ENCODE results near the gene NAT8L. TPM values are rescaled to one million over a fixed set of nuclear protein-coding genes. Genes with fewer than 3 reads are reported as not detected.

NAT8L gene
- polyA plus RNA-seq, 3 donors: 7.9 to 8.7 (median 7.9) TPM

GRCh38 chr4:2084316-2084715 lies 25.2 kb downstream of the NAT8L start:
- DNase-seq: no peak

GRCh38 chr4:2085496-2085901 lies 26.4 kb downstream of the NAT8L start:
- no peak for DNase-seq

- no peak for DNase-seq
These were observed 28.0 kb downstream of the NAT8L start for GRCh38 chr4:2087170-2087569.

GRCh38 chr4:2089222-2089621 lies 30.1 kb downstream of the NAT8L start:
- DNase-seq: no peak

GRCh38 chr4:2090642-2091041 lies 31.5 kb downstream of the NAT8L start:
- DNase-seq: no peak

- no peak for DNase-seq
These were observed 33.0 kb downstream of the NAT8L start for GRCh38 chr4:2091990-2092668.

- DNase-seq: no peak
These were observed 33.5 kb downstream of the NAT8L start for GRCh38 chr4:2092669-2093053.

DNA sequence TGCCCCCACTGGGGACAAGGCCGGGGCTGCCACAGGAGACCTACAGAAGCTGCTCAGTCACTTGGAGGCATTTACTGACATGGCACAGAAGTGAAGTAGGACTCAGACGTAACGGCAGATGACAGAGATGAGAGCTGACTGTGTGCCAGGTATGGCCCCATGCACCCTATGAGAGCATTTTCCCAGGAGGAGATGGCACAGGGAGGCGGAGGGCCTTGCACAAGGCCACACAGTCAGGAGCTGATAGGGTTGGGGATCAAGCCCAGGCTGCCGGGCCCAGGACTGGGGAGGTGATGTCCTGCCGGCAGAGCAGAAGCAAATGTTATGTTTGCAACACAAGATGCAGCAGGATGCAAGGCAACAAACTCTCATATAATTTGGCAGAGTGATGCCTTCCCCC lies 34.1 kb downstream of the NAT8L start:
- DNase-seq: no peak

- DNase-seq: no peak
These were observed 35.4 kb downstream of the NAT8L start for GRCh38 chr4:2094545-2094944.

- DNase-seq: no peak
These were observed 36.3 kb downstream of the NAT8L start for GRCh38 chr4:2095236-2096072.

DNA sequence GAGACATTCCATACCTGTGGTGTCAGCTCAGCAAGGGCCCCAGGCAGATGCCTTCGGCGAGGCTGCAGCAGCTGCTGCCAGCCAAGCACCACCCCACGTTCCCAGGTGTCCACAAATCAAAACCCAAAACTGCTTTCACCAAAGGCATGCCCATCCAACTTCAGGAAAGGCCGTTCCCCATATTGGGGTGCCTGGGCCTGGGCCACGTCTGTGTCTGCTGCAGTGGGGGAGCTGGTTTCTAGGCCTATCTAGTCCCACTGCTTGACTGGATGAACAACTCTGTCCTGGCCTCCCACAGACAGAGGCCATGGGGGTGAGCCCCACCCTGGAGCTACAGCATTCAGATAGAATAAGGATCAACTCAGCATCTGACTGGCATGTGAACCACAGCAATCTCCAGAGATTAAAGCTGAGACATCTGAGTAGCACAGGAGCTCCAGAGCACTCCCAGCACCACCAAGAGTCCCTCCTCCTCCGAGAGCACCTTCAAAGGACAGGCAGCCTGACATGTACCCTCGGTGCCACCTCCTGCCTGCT lies 37.0 kb downstream of the NAT8L start:
- no peak for DNase-seq

GRCh38 chr4:2101346-2102044 lies 42.4 kb downstream of the NAT8L start:
- DNase-seq: no peak

DNA sequence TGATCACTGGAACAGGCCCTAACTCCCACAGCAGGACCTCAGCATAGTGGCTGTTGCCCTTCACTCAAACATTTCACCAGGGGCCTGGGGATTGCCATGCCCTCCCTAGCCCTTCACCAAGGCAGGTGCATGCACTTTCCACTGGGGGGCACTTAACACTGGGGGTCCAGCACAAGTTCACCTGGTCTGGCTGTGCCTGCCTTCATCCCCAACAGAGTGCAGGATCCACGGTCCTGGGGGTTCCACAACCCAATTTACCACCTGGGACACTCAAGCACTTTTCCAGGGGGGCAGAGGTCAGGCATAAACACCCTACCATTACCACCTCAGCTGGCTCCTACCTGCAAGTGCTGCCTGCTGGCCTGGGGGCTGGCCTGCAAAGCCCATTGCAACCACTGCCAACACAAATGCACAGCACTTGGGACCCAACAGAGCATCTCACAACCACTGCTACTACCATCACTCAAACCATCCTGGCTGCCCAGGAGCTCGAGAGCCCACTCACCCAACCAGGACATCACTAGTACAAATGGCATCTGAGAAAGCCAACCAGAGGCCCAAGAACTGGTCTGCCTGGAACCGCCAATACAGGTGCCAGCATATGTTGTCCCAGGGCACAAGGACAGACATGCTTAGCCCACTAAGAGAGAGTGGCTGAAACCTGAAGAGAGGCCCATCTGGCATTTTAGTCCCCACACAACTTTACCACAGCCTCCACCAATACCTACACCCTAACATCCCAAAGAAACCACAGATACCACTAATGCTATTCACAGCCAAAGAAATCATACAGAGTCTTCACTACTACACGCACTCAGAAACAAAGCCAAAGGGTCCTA lies 43.1 kb downstream of the NAT8L start:
- no peak for DNase-seq

- no peak for DNase-seq
These were observed 44.2 kb downstream of the NAT8L start for GRCh38 chr4:2103127-2103842.

- no peak for DNase-seq
These were observed 44.9 kb downstream of the NAT8L start for GRCh38 chr4:2103843-2104547.

- DNase-seq: no peak
These were observed 45.6 kb downstream of the NAT8L start for GRCh38 chr4:2104556-2105345.

- DNase-seq: no peak
These were observed 46.4 kb downstream of the NAT8L start for GRCh38 chr4:2105559-2105958.

- no peak for DNase-seq
These were observed 57.7 kb downstream of the NAT8L start for GRCh38 chr4:2116687-2117400.

All from renal pelvis (tissue), 4 donors.